ENCODE data around the gene FBN1. TPM values are rescaled to one million over a fixed set of nuclear protein-coding genes. Genes with fewer than 3 reads are reported as not detected.

Gene FBN1
- total RNA-seq, 4 donors from 2014 or later: 13.0 to 28.0 (median 20.9) TPM

GRCh38 chr15:48422401-48422800 lies 223.1 kb downstream of the FBN1 start:
- Histone ChIP-seq H3K27me3 (no peaks in the 10 kb centered on the region), H3K9me3 (no peaks in the 10 kb centered on the region), H3K4me1 (no peaks in the 10 kb centered on the region), H3K4me3 (no peak overlapping the region), H3K36me3 (no peaks in the 10 kb centered on the region), H3K27ac (no peak overlapping the region)
- no peak for ATAC-seq
- no peak for DNase-seq
- intact Hi-C loops (cut with DNase I; ENCODE audit: low total_unique reads) (no loop called here), in situ Hi-C loops (cut with MboI; ENCODE audit: low sequenced_read_pairs in 4 of 4) (no loop called here)
- TF ChIP-seq CTCF (IDR thresholded peaks at IDR 0.05 in 4 of 5, conservative IDR thresholded peaks at IDR 0.05 in 1 of 5): no peak
- TF ChIP-seq POLR2A (IDR thresholded peaks at IDR 0.05): no peak

- Histone ChIP-seq H3K36me3 (no peaks in the 10 kb centered on the region), H3K27ac (no peak overlapping the region), H3K27me3 (no peaks in the 10 kb centered on the region), H3K9me3 (no peaks in the 10 kb centered on the region), H3K4me3 (no peak overlapping the region), H3K4me1 (no peaks in the 10 kb centered on the region)
- no peak for DNase-seq
- intact Hi-C loops (cut with DNase I; ENCODE audit: low total_unique reads): no loop called here
- no peak for TF ChIP-seq POLR2A (IDR thresholded peaks at IDR 0.05)
- no peak for TF ChIP-seq CTCF (IDR thresholded peaks at IDR 0.05 in 4 of 5, conservative IDR thresholded peaks at IDR 0.05 in 1 of 5)
- in situ Hi-C loops (cut with MboI; ENCODE audit: low sequenced_read_pairs in 4 of 4): no loop called here
- no peak for ATAC-seq
Measured at GRCh38 chr15:48421362-48421761, 224.1 kb downstream of the FBN1 start.

- Histone ChIP-seq H3K27me3 (no peaks in the 10 kb centered on the region), H3K9me3 (no peaks in the 10 kb centered on the region), H3K36me3 (no peaks in the 10 kb centered on the region), H3K4me3 (no peak overlapping the region), H3K4me1 (no peaks in the 10 kb centered on the region), H3K27ac (no peak overlapping the region)
- no peak for TF ChIP-seq POLR2A (IDR thresholded peaks at IDR 0.05)
- no peak for TF ChIP-seq CTCF (IDR thresholded peaks at IDR 0.05 in 4 of 5, conservative IDR thresholded peaks at IDR 0.05 in 1 of 5)
- ATAC-seq (no peak), DNase-seq (no peak)
- in situ Hi-C loops (cut with MboI; ENCODE audit: low sequenced_read_pairs in 4 of 4) (no loop called here), intact Hi-C loops (cut with DNase I; ENCODE audit: low total_unique reads) (no loop called here)
Measured at GRCh38 chr15:48419896-48420295, 225.6 kb downstream of the FBN1 start.

GRCh38 chr15:48418343-48418742 lies 227.2 kb downstream of the FBN1 start:
- Histone ChIP-seq H3K27ac (no peak overlapping the region), H3K36me3 (no peaks in the 10 kb centered on the region), H3K4me1 (no peaks in the 10 kb centered on the region), H3K9me3 (no peaks in the 10 kb centered on the region), H3K27me3 (no peaks in the 10 kb centered on the region), H3K4me3 (no peak overlapping the region)
- TF ChIP-seq POLR2A (IDR thresholded peaks at IDR 0.05) (no peak), CTCF (IDR thresholded peaks at IDR 0.05 in 4 of 5, conservative IDR thresholded peaks at IDR 0.05 in 1 of 5) (no peak)
- intact Hi-C loops (cut with DNase I; ENCODE audit: low total_unique reads): no loop called here
- no peak for ATAC-seq
- in situ Hi-C loops (cut with MboI; ENCODE audit: low sequenced_read_pairs in 4 of 4): no loop called here
- DNase-seq: no peak

GRCh38 chr15:48416301-48416700 lies 229.2 kb downstream of the FBN1 start:
- Histone ChIP-seq H3K27me3 (no peaks in the 10 kb centered on the region), H3K36me3 (no peaks in the 10 kb centered on the region), H3K27ac (peak overlapping the region in 1 of 4 donors; percentile 15), H3K4me3 (no peak overlapping the region), H3K4me1 (peaks cover 0 to 7% of the 10 kb centered on the region in 2 donors), H3K9me3 (no peaks in the 10 kb centered on the region)
- in situ Hi-C loops (cut with MboI; ENCODE audit: low sequenced_read_pairs in 4 of 4): no loop called here
- TF ChIP-seq POLR2A (IDR thresholded peaks at IDR 0.05): no peak
- TF ChIP-seq CTCF (IDR thresholded peaks at IDR 0.05 in 4 of 5, conservative IDR thresholded peaks at IDR 0.05 in 1 of 5): no peak
- no peak for ATAC-seq
- intact Hi-C loops (cut with DNase I; ENCODE audit: low total_unique reads): no loop called here
- no peak for DNase-seq

Data from gastrocnemius medialis (tissue), 4 donors.